K562 (cell line): ENCODE data around the gene SPINK2. TPM values are rescaled to one million over a fixed set of nuclear protein-coding genes. Genes with fewer than 3 reads are reported as not detected.

Experiments used
- ATAC-seq: fragments of 200-7000 bp; cut with Tn5 transposase; 3 replicates; pipeline ENCODE4 v1.9.1; 2020; ENCODE audit warnings: moderate library complexity
- BruUV-seq: library from RNA; stranded (reverse); fragments of 400-500 nt; replicated peaks from 2 replicates; lab custom pipeline; 2021; lab: Mats Ljungman, UMichigan
- CTCF ChIA-PET: fragments of 300-600 bp; formaldehyde crosslinking; extraction: SDS; loops from one replicate; lab custom pipeline; 2021; ENCODE audit warnings: low intra/inter-chr PET ratio; lab: Yijun Ruan, JAX
- POLR2A ChIA-PET: fragments of 300-600, 350-650 bp; sonication (Branson Sonifier 250); formaldehyde crosslinking; extraction: SDS; loops from one replicate; lab custom pipeline; 2021; ENCODE audit warnings: antibody characterized with exemption, inconsistent platforms; lab: Yijun Ruan, JAX
- DNase-seq, 4 experiments: peaks; one replicate each; pipeline versions ENCODE4 v3.0.0 to v3.0.0-alpha.2; 2011 to 2018; ENCODE audit warnings: low spot score in 3 of 4, mixed read lengths in 3 of 4; ENCODE audit errors: extremely low read depth in 1 of 4
- FAIRE-seq: peaks from 2 replicates; lab custom pipeline; 2011; peaks lifted over from hg19 to GRCh38; lab: Jason Lieb, UNC
- H2AFZ ChIP-seq: 2 replicates; pipeline ENCODE4 v1.6.0; 2011; ENCODE audit warnings: low read depth, low read length, control low read depth, inconsistent platforms
- H3K27ac ChIP-seq: fragments of 200-600 bp; 3 replicates; pipeline ENCODE4 v1.8.0; 2011; ENCODE audit warnings: low read depth, mild to moderate bottlenecking, control low read depth, inconsistent platforms, low read length, moderate library complexity, mixed read lengths; ENCODE audit errors: extremely low read depth
- H3K27me3 ChIP-seq, 2 experiments: fragments of 300-600 bp in 1 of 2; 2 replicates in 1 of 2; 3 replicates in 1 of 2; pipeline versions ENCODE4 v1.6.0 to v1.8.0; 2011; ENCODE audit warnings: inconsistent platforms in 2 of 2, low read length in 2 of 2, mild to moderate bottlenecking in 1 of 2, mixed read lengths in 1 of 2, moderate library complexity in 1 of 2; ENCODE audit not compliant: control insufficient read depth in 2 of 2, insufficient read depth in 2 of 2
- H3K36me3 ChIP-seq: fragments of 300-600 bp; 3 replicates; pipeline ENCODE4 v1.8.0; 2011; ENCODE audit warnings: mild to moderate bottlenecking, low read length, inconsistent platforms; ENCODE audit not compliant: control insufficient read depth, insufficient read depth
- H3K4me1 ChIP-seq, 2 experiments: fragments of 200-600 bp in 1 of 2; replicated peaks in 1 of 2; 2 replicates in 1 of 2; 3 replicates in 1 of 2; pipeline versions ENCODE4 v1.5.1 to v1.8.0; 2011; ENCODE audit warnings: inconsistent platforms in 2 of 2, low read length in 2 of 2, mild to moderate bottlenecking in 1 of 2, mixed read lengths in 1 of 2, moderate library complexity in 1 of 2; ENCODE audit not compliant: control insufficient read depth in 2 of 2, insufficient read depth in 2 of 2
- H3K4me2 ChIP-seq: 2 replicates; pipeline ENCODE4 v1.6.1; 2011; ENCODE audit warnings: low read length, control low read depth, inconsistent platforms, mixed read lengths; ENCODE audit not compliant: insufficient read depth
- H3K4me3 ChIP-seq: fragments of 200-600 bp; sonication (generic), shearing (Covaris generic); 2 replicates; pipeline ENCODE4 v1.5.1; 2016; ENCODE audit warnings: control low read depth, inconsistent platforms
- H3K79me2 ChIP-seq: fragments of 200-600 bp; 3 replicates; pipeline ENCODE4 v1.8.0; 2011; ENCODE audit warnings: low read length, inconsistent platforms; ENCODE audit not compliant: control insufficient read depth, insufficient read depth
- H3K9ac ChIP-seq, 2 experiments: 2 replicates each; pipeline versions ENCODE4 v1.6.0 to v1.6.1; 2011; ENCODE audit warnings: low read depth in 2 of 2, low read length in 2 of 2, control low read depth in 1 of 2, inconsistent platforms in 1 of 2, mild to moderate bottlenecking in 1 of 2, mixed read lengths in 1 of 2; ENCODE audit not compliant: insufficient read depth in 1 of 2
- H3K9me1 ChIP-seq: one replicate; pipeline ENCODE4 v1.6.0; 2011; ENCODE audit warnings: inconsistent platforms, mild to moderate bottlenecking, low read length, moderate library complexity; ENCODE audit not compliant: control insufficient read depth, insufficient read depth
- H3K9me3 ChIP-seq: replicated peaks from 2 replicates; pipeline ENCODE4 v1.5.1; 2011; ENCODE audit warnings: low read depth, low read length, inconsistent platforms; ENCODE audit not compliant: control insufficient read depth, insufficient read depth
- H4K20me1 ChIP-seq: replicated peaks from 2 replicates; pipeline ENCODE4 v1.6.1; 2011; ENCODE audit warnings: low read length, inconsistent platforms, mixed read lengths; ENCODE audit not compliant: control insufficient read depth, insufficient read depth
- ASH1L ChIP-seq: fragments of 450-650 bp; IDR thresholded peaks from 2 replicates; pipeline ENCODE4 v1.6.1; 2018; ENCODE audit warnings: borderline replicate concordance, mild to moderate bottlenecking, low read depth; ENCODE audit not compliant: partially characterized antibody
- COPS2 ChIP-seq: fragments of 450-650 bp; conservative IDR thresholded peaks from 2 replicates; pipeline ENCODE4 v1.6.1; 2016; ENCODE audit warnings: mild to moderate bottlenecking, moderate library complexity
- LARP7 ChIP-seq: fragments of 450-650 bp; IDR thresholded peaks from 2 replicates; pipeline ENCODE4 v1.6.1; 2016
- NFXL1 ChIP-seq: fragments of 450-650 bp; formaldehyde crosslinking; IDR thresholded peaks from 2 replicates; pipeline ENCODE4 v1.4.0; 2021; ENCODE audit warnings: mild to moderate bottlenecking
- NR2C1 ChIP-seq, 2 experiments: fragments of 450-650 bp; IDR thresholded peaks; 2 replicates each; pipeline ENCODE4 v1.6.1; 2017; ENCODE audit warnings: mild to moderate bottlenecking in 2 of 2, antibody characterized with exemption in 1 of 2, inconsistent platforms in 1 of 2, missing compliant biosample characterization in 1 of 2, missing genetic modification characterization in 1 of 2
- PCBP2 ChIP-seq: fragments of 200-400 bp; formaldehyde crosslinking; IDR thresholded peaks from 2 replicates; pipeline ENCODE4 v1.6.1; 2018; ENCODE audit warnings: low read length, low read depth, mild to moderate bottlenecking, moderate library complexity; ENCODE audit not compliant: poor library complexity, severe bottlenecking
- TAF7 ChIP-seq: fragments of 450-650 bp; IDR thresholded peaks from 2 replicates; pipeline ENCODE4 v1.6.1; 2016; ENCODE audit warnings: missing genetic modification characterization, missing compliant biosample characterization
- TGIF2 ChIP-seq: sonication (generic); formaldehyde crosslinking; IDR thresholded peaks from 2 replicates; pipeline ENCODE4 v1.8.1; 2022; ENCODE audit warnings: mild to moderate bottlenecking, missing genetic modification reagents, moderate library complexity
- ZBTB8A ChIP-seq: fragments of 450-650 bp; IDR thresholded peaks from 2 replicates; pipeline ENCODE4 v1.6.1; 2018; ENCODE audit warnings: mild to moderate bottlenecking, moderate library complexity; ENCODE audit not compliant: partially characterized antibody
- ZNF699 ChIP-seq: fragments of 250-450 bp; sonication (Bioruptor Pico); IDR thresholded peaks from 2 replicates; pipeline ENCODE4 v1.8.0; 2021; ENCODE audit warnings: mild to moderate bottlenecking, moderate library complexity; ENCODE audit not compliant: insufficient replicate concordance
- ZNF707 ChIP-seq: fragments of 250-450 bp; sonication (Bioruptor Pico); conservative IDR thresholded peaks from 2 replicates; pipeline ENCODE4 v1.8.0; 2022; ENCODE audit warnings: inconsistent platforms, mild to moderate bottlenecking, moderate library complexity
- WGBS: fragments of 100-300 bp; shearing (Covaris generic); methylation state at CpG from one replicate; pipeline ENCODE4 v1.1.6; 2016; ENCODE audit warnings: low coverage, mixed read lengths; ENCODE audit not compliant: insufficient coverage; ENCODE audit errors: missing lambda C conversion rate; 5-methylcytosine and 5-hydroxymethylcytosine counted together
- in situ Hi-C: fragments of 300-500 bp; cut with MboI; formaldehyde crosslinking; loops from 4 replicates; pipeline ENCODE4 v1.15.0; 2018; ENCODE audit warnings: inconsistent platforms, mixed read lengths
- intact Hi-C: fragments of 100-400 bp; cut with micrococcal nuclease; formaldehyde crosslinking; loops from 2 replicates; pipeline ENCODE4 v1.14.2; 2022
- polyA plus RNA-seq, 8 experiments: library from polyadenylated mRNA; depleted of rRNA in 4 of 8; stranded (reverse) in 5 of 8; unstranded in 3 of 8; fragments of >200 nt; fragmentation: Nextera tagmentation in 2 of 8; fragmentation: Illumina TruSeq in 1 of 8; extraction: Ambion mirVana in 2 of 8; extraction: Trizol in 1 of 8; gene quantifications; 2 replicates each; pipeline versions ENCODE4 v1.2.1 to v1.2.3, GENCODE V29; 2011 to 2014; ENCODE audit warnings: inconsistent platforms in 1 of 8, missing spikeins in 1 of 8
- total RNA-seq, 7 experiments: library from RNA; depleted of rRNA in 6 of 7; stranded (reverse); fragments of >200 nt in 6 of 7; fragmentation: Illumina TruSeq in 2 of 7; extraction: Trizol in 2 of 7; gene quantifications; 2 replicates each; pipeline versions ENCODE4 v1.2.1 to v1.2.3, GENCODE V29; 2011 to 2021; ENCODE audit warnings: low replicate concordance in 1 of 7
- TF ChIP-seq, protein P1 (sequence below): IDR thresholded peaks from 2 replicates; pipeline ENCODE4 v1.6.1; 2011; ENCODE audit warnings: borderline replicate concordance, low read depth, mild to moderate bottlenecking, moderate library complexity, low read length; ENCODE audit not compliant: insufficient read depth, poor library complexity, severe bottlenecking
- TF ChIP-seq, protein P2 (sequence below): sonication (generic); formaldehyde crosslinking; IDR thresholded peaks from 2 replicates; pipeline ENCODE4 v1.8.1; 2022; ENCODE audit warnings: missing genetic modification reagents

Gene SPINK2
- total and polyA plus RNA-seq, 9 of the 15 experiments (the other 6 are each of a cell fraction or from before 2014, with no cell fraction given), result not detected

DNA sequence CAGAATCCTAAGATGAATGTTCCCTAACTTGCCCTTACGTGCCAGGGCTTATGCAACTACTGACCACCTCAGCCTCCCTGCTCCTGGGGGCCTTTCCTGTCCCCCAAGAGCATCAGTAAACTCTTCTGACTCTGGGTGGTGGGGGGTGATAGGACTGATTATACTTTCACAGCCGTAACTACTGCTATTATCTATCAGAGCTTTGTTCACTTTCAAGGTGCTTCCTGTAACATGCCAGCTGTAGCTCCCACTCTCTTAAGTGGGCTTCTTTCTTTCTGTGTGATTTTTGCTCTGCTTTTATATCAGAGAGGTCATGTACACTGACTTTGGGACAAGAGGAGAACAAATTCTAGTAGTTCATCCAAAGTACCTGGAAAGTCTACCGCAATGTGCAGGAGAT is 25.3 kb downstream of the SPINK2 start:
- Histone ChIP-seq H3K27me3 (peaks cover 3 to 22% of the 10 kb centered on the region in 2 experiments; a peak in 3 of 5 replicates), H3K4me1 (no peaks in the 10 kb centered on the region), H3K4me3 (no peak overlapping the region), H4K20me1 (no peaks in the 10 kb centered on the region), H2AFZ (no peak overlapping the region), H3K9ac (no peak overlapping the region), H3K4me2 (no peak overlapping the region), H3K27ac (no peak overlapping the region), H3K36me3 (no peaks in the 10 kb centered on the region), H3K79me2 (no peaks in the 10 kb centered on the region), H3K9me3 (no peaks in the 10 kb centered on the region), H3K9me1 (no peaks in the 10 kb centered on the region)
- no peak for FAIRE-seq
- in situ Hi-C loops (no loop called here), intact Hi-C loops (no loop called here)
- no TSS peak for BruUV-seq
- TF ChIP-seq ZBTB8A, result no peak
- CTCF ChIA-PET, result no interaction called here
- no peak for ATAC-seq
- WGBS, result 2% methylated on average over 3 of the region's 3 CpGs
- DNase-seq, result no peak
- POLR2A ChIA-PET, result no interaction called here

DNA sequence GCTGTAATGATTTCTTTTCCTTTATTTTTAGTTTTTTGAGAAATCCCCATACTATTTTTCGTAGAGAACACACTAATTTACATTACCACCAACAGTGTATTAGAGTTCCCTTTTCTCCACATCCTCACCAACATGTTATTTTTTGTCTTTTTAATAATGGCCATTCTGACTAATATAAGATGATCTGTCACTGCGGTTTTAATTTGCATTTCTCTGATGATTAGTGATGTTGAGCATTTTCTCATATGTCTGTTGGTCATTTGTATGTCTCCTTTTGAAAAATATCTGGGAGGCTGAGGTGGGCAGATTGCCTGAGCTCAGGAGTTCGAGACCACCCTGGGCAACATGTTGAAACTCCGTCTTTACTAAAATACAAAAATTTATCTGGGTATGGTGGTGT is 30.2 kb downstream of the SPINK2 start:
- H3K9ac ChIP-seq, result no peak overlapping the region
- no peaks in the 10 kb centered on the region for H3K36me3 ChIP-seq
- H3K9me3 ChIP-seq, result no peaks in the 10 kb centered on the region
- ChIA-PET POLR2A (no interaction called here), CTCF (no interaction called here)
- no peaks in the 10 kb centered on the region for H4K20me1 ChIP-seq
- H3K9me1 ChIP-seq, result no peaks in the 10 kb centered on the region
- intact Hi-C loops, result no loop called here
- H3K4me2 ChIP-seq, result no peak overlapping the region
- H3K4me1 ChIP-seq, result peaks cover 0 to 5% of the 10 kb centered on the region in 2 experiments; a peak in 4 of 5 replicates
- FAIRE-seq, result no peak
- DNase-seq, result no peak
- in situ Hi-C loops, result no loop called here
- no peak overlapping the region for H3K27ac ChIP-seq
- WGBS, result 0% methylated on average over 4 of the region's 4 CpGs
- no peak overlapping the region for H3K4me3 ChIP-seq
- peaks cover 5 to 35% of the 10 kb centered on the region in 2 experiments; a peak in 3 of 5 replicates for H3K27me3 ChIP-seq
- no peak overlapping the region for H2AFZ ChIP-seq
- ATAC-seq, result no peak
- BruUV-seq, result no TSS peak
- H3K79me2 ChIP-seq, result no peaks in the 10 kb centered on the region
- TF ChIP-seq NR2C1 (IDR thresholded peaks at IDR 0.05) (no peak), NR2C1 (tag; IDR thresholded peaks at IDR 0.05) (no peak), PCBP2 (no peak), ZNF707 (CRISPR knock-in tag) (no peak), ASH1L (no peak), TGIF2 (no peak), ZNF699 (CRISPR knock-in tag) (no peak), COPS2 (no peak), TAF7 (no peak), NFXL1 (CRISPR knock-in tag) (no peak), LARP7 (no peak)
- TF ChIP-seq, protein P1, sequence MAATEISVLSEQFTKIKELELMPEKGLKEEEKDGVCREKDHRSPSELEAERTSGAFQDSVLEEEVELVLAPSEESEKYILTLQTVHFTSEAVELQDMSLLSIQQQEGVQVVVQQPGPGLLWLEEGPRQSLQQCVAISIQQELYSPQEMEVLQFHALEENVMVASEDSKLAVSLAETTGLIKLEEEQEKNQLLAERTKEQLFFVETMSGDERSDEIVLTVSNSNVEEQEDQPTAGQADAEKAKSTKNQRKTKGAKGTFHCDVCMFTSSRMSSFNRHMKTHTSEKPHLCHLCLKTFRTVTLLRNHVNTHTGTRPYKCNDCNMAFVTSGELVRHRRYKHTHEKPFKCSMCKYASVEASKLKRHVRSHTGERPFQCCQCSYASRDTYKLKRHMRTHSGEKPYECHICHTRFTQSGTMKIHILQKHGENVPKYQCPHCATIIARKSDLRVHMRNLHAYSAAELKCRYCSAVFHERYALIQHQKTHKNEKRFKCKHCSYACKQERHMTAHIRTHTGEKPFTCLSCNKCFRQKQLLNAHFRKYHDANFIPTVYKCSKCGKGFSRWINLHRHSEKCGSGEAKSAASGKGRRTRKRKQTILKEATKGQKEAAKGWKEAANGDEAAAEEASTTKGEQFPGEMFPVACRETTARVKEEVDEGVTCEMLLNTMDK, result no peak
- TF ChIP-seq, protein P2, sequence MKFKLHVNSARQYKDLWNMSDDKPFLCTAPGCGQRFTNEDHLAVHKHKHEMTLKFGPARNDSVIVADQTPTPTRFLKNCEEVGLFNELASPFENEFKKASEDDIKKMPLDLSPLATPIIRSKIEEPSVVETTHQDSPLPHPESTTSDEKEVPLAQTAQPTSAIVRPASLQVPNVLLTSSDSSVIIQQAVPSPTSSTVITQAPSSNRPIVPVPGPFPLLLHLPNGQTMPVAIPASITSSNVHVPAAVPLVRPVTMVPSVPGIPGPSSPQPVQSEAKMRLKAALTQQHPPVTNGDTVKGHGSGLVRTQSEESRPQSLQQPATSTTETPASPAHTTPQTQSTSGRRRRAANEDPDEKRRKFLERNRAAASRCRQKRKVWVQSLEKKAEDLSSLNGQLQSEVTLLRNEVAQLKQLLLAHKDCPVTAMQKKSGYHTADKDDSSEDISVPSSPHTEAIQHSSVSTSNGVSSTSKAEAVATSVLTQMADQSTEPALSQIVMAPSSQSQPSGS, result no peak
